ENCODE data around the gene WSB2. TPM values are rescaled to one million over a fixed set of nuclear protein-coding genes. Genes with fewer than 3 reads are reported as not detected.
"Not testable (repeated sequence)": the region's sequence is repeated elsewhere in the genome, so short reads cannot be mapped to it uniquely, and the experiment has no call there.

Gene WSB2
- total and polyA plus RNA-seq, 12 donors = 50.0 to 201 (median 106) TPM

DNA sequence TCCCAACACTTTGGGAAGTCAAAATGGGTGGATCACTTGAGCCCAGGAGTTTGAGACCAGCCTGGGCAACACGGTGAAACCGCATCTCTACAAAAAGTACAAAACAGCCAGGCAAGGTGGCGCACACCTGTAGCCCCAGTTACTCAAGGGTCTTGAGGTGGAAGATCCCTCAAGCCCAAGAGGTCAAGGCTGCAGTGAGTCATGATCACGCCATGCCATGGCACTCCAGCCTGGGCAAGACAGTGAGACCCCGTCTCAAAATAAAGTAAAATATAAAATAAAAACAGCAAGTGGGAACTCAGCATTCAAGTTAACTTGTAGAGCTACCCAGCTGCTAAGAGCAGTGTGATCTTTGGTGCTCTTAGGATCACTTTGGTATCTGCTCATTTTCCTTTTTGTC lies 31.8 kb downstream of the WSB2 start:
- intact Hi-C loops (cut with DNase I) = no loop called here

DNA sequence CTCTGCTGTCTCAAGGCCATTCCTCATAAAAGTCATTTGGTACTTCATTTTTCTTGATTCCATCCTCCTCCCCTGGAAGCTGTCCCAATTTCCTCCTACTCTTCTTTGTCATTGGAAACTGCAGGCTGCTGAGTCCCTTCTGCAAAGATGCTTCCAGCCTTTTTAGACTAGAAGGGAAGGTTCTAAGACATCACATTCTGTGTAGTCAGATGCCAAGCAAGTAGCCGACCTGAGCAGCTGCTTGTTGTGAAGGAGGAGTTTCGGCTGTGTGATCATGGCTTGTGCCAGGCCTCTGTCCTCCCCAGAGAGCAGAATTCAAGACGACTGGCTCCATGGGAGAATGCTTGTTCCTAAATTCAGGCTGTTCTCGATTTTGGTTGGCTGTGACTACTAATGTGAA lies 35.8 kb downstream of the WSB2 start:
- H3K9me3 ChIP-seq (replicated peaks in 1 of 3) = no peaks in the 10 kb centered on the region
- no peaks in the 10 kb centered on the region for H3K27me3 ChIP-seq
- no peak for DNase-seq
- H3K4me1 ChIP-seq (replicated peaks in 1 of 2) = no peaks in the 10 kb centered on the region
- H3K27ac ChIP-seq = no peak overlapping the region
- H3K4me3 ChIP-seq = no peak overlapping the region
- 70 to 88% (median 84%) methylated on average over 4 of the region's 4 CpGs for WGBS, 4 donors
- intact Hi-C loops (cut with DNase I) = no loop called here
- TF ChIP-seq POLR2A (IDR thresholded peaks at IDR 0.05) = no peak
- TF ChIP-seq, protein P1, sequence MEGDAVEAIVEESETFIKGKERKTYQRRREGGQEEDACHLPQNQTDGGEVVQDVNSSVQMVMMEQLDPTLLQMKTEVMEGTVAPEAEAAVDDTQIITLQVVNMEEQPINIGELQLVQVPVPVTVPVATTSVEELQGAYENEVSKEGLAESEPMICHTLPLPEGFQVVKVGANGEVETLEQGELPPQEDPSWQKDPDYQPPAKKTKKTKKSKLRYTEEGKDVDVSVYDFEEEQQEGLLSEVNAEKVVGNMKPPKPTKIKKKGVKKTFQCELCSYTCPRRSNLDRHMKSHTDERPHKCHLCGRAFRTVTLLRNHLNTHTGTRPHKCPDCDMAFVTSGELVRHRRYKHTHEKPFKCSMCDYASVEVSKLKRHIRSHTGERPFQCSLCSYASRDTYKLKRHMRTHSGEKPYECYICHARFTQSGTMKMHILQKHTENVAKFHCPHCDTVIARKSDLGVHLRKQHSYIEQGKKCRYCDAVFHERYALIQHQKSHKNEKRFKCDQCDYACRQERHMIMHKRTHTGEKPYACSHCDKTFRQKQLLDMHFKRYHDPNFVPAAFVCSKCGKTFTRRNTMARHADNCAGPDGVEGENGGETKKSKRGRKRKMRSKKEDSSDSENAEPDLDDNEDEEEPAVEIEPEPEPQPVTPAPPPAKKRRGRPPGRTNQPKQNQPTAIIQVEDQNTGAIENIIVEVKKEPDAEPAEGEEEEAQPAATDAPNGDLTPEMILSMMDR (IDR thresholded peaks at IDR 0.05) = no peak
- peaks cover 0 to 34% of the 10 kb centered on the region in 2 donors for H3K36me3 ChIP-seq (replicated peaks in 1 of 2)

More for the DNA sequence above, 31.8 kb downstream of the WSB2 start:
- TF ChIP-seq, protein P1 (IDR thresholded peaks at IDR 0.05) = no peak
- no peak for TF ChIP-seq POLR2A (IDR thresholded peaks at IDR 0.05)
- no peaks in the 10 kb centered on the region for H3K9me3 ChIP-seq (replicated peaks in 1 of 3)
- WGBS, 4 donors = 93 to 98% (median 96%) methylated on average over 5 of the region's 5 CpGs
- H3K27ac ChIP-seq = no peak overlapping the region
- no peak for DNase-seq
- H3K4me1 ChIP-seq (replicated peaks in 1 of 2) = no peaks in the 10 kb centered on the region
- peaks cover 0 to 61% of the 10 kb centered on the region in 2 donors for H3K36me3 ChIP-seq (replicated peaks in 1 of 2)
- H3K27me3 ChIP-seq = no peaks in the 10 kb centered on the region
- H3K4me3 ChIP-seq = no peak overlapping the region

- H3K4me3 ChIP-seq = no peak overlapping the region
- TF ChIP-seq POLR2A (IDR thresholded peaks at IDR 0.05) = no peak
- TF ChIP-seq, protein P1 (IDR thresholded peaks at IDR 0.05) = no peak
- WGBS, 4 donors = 87 to 93% (median 92%) methylated on average over 9 of the region's 9 CpGs
- H3K27me3 ChIP-seq = no peaks in the 10 kb centered on the region
- intact Hi-C loops (cut with DNase I) = no loop called here
- no peak for DNase-seq
- H3K36me3 ChIP-seq (replicated peaks in 1 of 2) = peaks cover 0 to 30% of the 10 kb centered on the region in 2 donors
- no peaks in the 10 kb centered on the region for H3K4me1 ChIP-seq (replicated peaks in 1 of 2)
- H3K9me3 ChIP-seq (replicated peaks in 1 of 3) = no peaks in the 10 kb centered on the region
- H3K27ac ChIP-seq = no peak overlapping the region
These were observed 37.6 kb downstream of the WSB2 start for GRCh38 chr12:118023301-118023860.

DNA sequence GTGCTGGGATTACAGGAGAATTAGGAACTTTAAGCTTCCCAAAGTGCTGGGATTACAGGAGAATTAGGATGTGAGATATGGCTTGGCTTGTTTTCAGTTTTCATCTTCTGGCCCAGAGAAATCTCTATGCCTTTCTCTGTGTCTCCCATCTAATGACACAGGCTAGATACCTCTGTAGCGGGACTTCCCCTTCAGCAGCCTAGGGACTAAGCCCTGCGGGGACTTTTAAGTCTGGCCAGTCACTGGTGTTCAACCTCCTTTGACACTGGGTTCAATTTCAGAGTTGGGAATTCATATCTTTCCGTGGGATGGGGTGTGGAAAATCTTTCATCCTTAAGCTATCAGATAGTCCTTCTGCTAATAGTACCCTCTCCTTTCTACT lies 38.3 kb downstream of the WSB2 start:
- no peaks in the 10 kb centered on the region for H3K9me3 ChIP-seq (replicated peaks in 1 of 3)
- 95 to 98% (median 98%) methylated on average over 3 of the region's 3 CpGs for WGBS, 4 donors
- no peaks in the 10 kb centered on the region for H3K27me3 ChIP-seq
- TF ChIP-seq POLR2A (IDR thresholded peaks at IDR 0.05) = no peak
- TF ChIP-seq, protein P1 (IDR thresholded peaks at IDR 0.05) = no peak
- H3K36me3 ChIP-seq (replicated peaks in 1 of 2) = peaks cover 0 to 30% of the 10 kb centered on the region in 2 donors
- no peak overlapping the region for H3K27ac ChIP-seq
- H3K4me3 ChIP-seq = no peak overlapping the region
- no peak for DNase-seq
- peaks cover 0 to 2% of the 10 kb centered on the region in 2 donors for H3K4me1 ChIP-seq (replicated peaks in 1 of 2)
- intact Hi-C loops (cut with DNase I) = no loop called here

GRCh38 chr12:118022097-118022727 lies 38.8 kb downstream of the WSB2 start:
- H3K4me3 ChIP-seq; H3K9me3 ChIP-seq (replicated peaks in 1 of 3); H3K27me3 ChIP-seq; H3K27ac ChIP-seq; DNase-seq; intact Hi-C loops (cut with DNase I); H3K4me1 ChIP-seq (replicated peaks in 1 of 2): not testable (repeated sequence)
- 90 to 95% (median 94%) methylated on average over 9 to 13 of the region's 13 CpGs for WGBS, 4 donors
- H3K36me3 ChIP-seq (replicated peaks in 1 of 2) = peaks cover 0 to 30% of the 10 kb centered on the region in 2 donors
